GM19438 (cell line): ENCODE data around the gene CDYL2.
"Not testable (repeated sequence)": the region's sequence is repeated elsewhere in the genome, so short reads cannot be mapped to it uniquely, and the experiment has no call there.

Experiments
- ATAC-seq: cut with Tn5 transposase; IDR thresholded peaks from one replicate; pipeline ENCODE4 v1.9.1; 2021; ENCODE audit warnings: low read depth; ENCODE audit not compliant: unreplicated experiment

Gene CDYL2

DNA sequence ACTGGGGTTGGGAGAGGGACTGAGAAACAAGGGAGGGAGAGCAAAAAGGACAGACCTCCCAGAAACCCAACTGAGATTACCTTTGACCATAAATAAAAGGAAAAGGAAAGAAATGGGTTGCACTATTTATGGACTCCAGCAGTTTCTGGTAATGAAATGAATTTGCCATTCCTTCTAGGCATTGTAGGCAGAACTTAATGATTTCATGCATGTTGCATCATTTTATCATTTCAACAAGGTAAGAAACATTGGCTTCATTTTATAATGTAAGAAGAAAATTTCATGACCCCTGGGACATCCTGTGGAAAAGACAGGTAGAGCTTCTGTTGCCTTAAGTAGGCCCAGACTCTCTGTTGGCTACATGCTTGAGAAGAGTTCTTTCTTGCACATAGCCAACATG is 8.2 kb upstream of the CDYL2 start:
- no peak for ATAC-seq

DNA sequence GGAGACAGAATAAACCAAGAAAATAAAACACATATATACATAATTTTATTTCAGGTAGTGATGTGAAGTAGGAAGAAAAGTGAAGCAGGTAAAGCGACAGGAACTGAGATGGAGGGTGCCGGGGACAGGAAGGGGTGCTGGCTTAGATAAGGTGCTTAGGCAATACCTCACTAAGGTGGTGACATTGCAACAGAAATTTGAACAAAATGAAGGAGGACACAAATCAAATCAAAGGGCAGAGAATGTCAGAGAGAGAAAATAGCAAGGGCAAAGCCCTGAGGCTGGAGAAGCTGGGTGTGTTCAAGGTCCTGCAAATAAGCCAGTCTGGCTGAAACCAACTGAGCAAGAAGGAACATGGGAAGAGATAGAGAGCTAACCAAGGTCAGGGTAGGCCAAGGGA is 5.0 kb upstream of the CDYL2 start:
- no peak for ATAC-seq

DNA sequence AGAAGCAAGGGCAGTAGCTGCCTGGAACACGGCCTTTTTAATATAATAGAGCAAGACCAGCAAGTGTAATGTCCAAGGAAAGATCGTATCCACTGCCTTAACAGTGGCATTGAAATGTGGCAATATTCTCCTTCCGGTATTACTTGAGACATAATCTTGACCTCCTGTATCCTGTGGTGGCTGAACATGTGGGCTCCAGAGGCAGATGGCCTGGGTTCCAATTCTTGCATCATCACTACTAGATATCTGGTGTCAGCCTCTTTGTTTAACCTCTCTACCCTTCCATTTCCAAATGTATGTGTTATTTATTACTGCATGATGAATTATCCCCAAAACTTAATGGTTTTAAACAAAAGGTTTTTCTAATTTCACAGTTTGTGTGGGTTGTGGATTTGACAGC is 3.5 kb upstream of the CDYL2 start:
- ATAC-seq: no peak

DNA sequence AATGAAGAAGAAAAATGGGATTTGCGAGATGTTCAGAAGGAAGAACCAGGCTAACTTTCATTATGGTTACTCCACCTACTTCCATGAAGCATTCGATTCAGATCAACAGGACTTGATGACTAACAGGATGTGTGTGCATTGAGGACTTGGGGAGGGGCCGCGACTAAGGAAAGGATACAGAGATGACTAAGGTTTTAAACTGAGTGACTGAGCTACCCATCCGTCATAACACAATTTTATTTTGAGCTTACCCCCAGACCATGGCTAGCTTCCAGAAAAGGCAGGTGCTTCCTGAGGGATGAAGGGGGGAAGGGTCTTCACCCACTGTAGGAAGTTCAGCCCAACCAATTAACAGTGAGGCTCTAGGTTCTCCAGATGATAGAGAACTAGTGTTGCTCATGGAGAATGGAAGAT is 2.5 kb upstream of the CDYL2 start:
- ATAC-seq: no peak

DNA sequence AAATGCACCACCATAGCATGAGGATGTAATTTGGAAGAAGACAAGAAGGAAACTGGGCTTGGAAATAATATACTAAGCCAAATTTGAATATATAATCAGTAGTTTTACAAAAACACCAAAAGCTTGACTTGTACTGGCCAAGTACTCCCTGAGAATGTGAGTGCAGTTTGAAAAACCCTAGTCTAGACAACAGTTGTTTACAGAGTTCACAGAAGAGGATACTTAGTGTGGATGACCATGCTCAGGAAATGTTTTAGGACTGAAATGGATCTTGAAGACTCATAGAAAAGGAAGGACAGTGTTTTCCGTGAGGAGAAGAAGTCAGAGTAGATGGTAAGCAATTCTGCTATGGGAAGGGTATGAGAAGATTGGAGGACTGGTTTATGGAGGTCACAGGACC is 1.9 kb upstream of the CDYL2 start:
- ATAC-seq: no peak

DNA sequence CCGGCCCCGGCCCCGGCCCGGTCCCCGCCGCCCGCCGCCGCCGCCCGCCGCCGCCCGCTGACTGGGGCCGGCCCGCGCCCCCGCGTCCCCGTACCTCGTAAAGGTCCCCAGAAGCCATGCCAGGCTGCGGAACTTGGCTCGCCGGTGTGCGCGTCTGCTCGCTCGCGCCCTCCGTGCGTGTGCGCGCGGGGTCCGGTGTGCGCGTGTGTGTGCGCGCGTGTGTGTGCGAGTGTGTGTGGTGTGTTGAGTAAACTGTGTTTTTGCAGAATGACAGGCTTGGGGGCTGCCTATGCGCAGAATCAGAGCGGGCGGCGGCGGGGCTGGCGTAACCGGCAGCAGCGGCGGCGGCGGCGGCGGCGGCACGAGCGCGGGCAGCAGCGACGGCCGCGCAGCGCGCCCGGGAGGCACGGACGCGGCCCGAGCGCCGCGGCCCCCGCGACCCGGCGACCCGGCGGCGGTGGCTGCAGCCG is 307 bp downstream of the CDYL2 start:
- peak; percentile 36 for ATAC-seq

DNA sequence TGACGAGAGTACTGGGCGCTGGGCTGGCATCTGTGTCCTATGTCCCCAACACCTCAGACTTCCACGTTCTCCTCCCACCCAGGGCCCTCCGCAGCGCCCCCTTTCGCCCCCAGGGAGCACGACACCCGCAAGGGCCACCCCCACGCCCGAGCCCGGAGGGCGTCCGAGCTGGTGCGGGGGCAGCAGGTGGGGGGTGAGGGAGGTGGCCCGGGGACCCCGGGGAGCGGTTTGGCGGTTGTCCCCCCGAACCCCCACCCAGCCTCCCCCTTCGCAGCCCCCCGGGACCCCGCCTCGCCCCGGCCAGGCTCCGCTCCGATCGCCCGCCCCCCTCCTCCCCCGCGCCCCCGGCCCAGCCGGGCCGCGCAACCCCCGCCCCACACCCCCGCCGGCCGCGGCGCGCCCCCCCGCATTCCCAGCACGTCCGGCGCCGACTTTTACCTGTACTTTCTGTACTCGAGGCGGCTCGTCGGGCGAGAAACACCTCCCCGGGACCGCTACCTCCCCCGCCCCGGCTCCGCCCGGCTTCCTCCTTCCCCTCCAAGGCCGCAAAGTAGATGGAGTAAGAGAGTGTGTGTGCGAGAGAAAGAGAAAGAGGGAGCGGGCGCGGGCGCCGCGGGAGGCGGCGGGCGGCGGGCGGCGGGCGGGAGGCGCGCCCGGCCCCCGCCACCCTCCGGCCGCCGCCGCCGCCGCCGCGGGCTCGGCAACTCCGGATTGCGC is 901 bp downstream of the CDYL2 start:
- peak; percentile 14 for ATAC-seq

DNA sequence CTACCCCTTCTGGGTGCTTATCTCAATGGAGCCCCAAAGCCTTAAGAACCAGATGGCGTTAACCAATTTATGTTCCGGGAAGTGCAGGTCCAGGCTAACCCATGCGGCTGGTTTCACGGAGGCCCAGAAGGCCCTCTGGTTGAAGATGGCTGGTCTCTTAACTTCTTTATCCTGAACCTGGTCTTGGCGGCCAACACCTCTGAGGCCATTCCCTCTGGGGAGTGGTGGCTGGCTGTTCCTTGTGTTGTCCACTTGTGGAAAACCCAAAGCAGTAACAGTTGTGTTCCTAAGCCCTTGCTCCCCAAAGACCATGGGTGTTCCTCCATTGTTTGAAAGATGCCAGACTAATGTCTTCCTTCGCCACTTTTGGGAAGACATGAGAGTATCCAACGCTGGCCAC is 1.5 kb downstream of the CDYL2 start:
- ATAC-seq: no peak

DNA sequence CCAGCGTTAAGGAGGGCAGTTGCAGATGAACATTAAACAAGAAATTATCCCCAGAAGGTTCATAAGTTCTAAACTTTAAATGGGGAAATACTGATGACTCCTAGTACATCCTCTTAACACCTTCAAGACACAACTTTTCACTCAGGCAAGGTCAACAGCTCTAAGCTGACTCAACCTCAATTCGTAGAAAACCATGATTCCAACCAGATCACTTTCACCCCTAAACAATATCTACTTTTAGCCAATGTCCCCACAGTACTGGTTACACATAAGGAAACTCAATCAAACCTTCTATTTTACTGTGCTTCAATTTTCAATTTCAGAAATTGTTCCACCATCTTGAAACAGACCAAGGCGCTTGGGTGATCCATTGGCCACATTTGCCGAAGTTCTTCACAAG is 2.3 kb downstream of the CDYL2 start:
- no peak for ATAC-seq

DNA sequence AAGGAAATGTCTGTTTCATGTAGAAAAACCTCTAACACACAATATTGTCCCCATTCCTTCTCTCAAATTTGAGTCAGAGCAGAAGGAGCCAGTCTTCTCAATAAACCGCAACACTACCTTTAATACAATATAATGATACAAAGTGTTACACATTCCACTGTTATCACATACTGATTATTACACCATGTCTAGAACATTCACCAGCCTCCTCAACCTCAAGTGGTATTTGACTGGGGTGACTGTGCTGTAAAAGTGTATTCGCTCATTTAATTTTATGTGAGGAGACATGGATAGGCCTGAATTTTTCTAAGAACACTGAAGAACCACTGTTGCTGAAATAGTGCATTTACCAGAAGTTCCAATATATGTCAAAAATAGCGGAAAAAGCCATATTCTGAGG is 10.3 kb downstream of the CDYL2 start:
- ATAC-seq: no peak

DNA sequence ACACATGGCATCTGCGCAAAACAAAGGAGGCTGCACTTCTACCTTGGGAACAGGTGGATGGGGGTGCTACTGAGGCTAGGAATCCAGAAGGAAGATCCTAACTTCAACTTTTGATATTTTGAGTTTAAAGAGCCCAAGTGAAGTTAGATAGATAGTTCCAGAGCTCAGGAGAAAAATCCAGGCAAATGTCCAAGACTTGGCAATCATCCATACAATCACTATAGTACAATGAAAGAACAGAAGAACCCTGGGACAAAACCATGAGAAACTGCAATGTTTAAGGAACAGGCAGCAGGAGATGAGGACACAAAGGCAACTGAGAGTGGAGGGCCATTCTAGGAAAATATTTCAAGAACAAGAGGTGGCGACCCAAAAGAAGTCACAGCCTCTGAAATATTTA is 12.4 kb downstream of the CDYL2 start:
- no peak for ATAC-seq

DNA sequence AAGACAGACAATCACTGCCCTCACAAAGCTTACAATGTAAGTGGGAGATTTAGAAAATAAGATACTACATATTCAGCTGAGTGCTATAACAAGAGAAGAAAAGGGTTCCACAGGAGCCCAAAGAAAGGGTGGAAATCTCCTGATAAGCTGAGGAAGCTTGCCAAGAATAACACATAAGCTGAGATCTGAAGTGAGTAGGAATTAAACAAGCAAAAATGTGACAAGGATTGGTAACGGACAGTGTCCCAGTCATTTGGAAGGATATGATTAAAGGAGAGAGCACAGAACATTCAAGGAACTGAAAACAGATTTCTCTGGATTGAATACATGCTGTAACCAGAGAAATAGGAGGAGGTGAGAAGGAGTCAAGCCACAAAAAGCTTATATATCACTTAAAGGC is 13.0 kb downstream of the CDYL2 start:
- no peak for ATAC-seq

DNA sequence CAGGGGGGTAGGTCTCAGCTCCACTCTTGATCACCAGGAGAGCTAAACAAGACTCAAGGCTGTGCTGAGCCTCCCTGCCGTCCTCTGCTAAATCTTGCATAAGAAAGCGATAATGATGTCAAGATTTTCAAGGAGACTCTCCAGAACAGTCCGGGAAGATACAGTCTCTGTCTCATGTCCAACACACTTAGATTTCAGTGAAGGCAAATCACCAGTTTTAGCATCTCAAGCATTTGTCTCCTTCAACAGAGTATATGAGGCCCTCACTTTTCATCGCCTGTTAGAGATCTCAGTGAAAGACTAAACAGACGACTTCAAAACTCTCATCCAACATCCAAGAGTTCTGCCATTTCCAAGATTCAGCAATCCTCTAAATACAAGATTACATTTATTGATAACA is 13.6 kb downstream of the CDYL2 start:
- ATAC-seq: no peak

DNA sequence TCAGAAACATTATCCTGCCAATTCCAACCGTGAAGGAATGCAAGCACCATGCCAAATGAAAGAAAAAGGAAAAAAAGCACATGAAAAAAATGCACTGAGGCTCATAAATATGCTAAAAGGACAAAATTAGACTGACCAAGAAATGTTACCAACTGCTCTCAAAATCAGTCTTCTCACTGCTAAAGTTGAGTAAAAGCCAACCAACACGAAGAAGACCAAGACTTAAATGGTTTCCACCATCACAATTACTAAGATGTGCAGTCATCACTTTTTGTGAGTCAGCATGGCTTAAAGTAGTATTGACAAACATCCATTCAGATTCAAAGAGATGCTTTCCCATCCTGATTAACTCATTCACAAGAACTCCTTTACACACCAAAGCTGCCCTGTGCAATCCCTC is 16.4 kb downstream of the CDYL2 start:
- ATAC-seq: no peak

DNA sequence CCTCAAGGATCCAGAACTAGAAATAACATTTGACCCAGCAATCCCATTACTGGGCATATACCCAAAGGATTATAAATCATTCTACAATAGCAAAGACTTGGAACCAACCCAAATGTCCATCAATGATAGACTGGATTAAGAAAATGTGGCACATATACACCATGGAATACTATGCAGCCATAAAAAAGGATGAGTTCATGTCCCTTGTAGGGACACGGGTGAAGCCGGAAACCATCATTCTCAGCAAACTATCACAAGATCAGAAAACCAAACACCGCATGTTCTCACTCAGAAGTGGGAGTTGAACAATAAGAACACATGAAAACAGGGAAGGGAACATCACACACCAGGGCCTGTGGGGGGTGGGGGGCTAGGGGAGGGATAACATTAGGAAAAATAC is 17.8 kb downstream of the CDYL2 start:
- ATAC-seq: not testable (repeated sequence)

DNA sequence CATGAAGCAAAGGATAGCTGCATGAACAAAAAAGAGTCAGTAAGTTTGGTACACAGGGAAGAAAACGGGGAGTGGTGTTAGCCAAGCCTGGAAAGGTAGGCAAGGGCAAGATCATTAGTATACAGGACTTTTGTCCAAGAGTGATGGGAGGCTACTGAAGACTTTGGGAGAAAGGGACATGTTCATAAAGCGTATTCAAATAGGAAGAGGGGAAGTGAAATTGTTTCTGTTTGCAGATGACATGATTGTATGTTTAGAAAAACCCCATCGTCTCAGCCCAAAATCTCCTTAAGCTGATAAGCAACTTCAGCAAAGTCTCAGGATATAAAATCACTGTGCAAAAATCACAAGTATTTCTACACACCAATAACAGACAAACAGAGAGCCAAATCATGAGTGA is 19.4 kb downstream of the CDYL2 start:
- no peak for ATAC-seq

DNA sequence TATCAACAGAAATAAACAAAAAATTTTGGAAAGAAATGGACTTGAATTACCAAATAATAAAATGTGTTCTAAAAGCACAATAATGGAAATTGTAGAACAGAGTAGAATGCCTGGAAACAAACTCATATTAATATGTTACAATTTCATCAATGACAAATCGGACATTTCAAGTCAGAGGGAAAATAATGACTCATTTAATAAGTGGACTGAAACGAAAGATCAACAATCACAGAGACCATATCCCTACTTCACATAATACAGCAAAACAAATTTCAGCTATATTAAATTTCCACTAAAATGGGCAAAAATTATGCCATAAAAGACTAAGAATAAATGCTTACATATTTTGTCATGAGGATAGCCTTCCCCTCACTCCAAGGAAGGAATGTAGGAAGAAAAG is 25.7 kb downstream of the CDYL2 start:
- no peak for ATAC-seq

DNA sequence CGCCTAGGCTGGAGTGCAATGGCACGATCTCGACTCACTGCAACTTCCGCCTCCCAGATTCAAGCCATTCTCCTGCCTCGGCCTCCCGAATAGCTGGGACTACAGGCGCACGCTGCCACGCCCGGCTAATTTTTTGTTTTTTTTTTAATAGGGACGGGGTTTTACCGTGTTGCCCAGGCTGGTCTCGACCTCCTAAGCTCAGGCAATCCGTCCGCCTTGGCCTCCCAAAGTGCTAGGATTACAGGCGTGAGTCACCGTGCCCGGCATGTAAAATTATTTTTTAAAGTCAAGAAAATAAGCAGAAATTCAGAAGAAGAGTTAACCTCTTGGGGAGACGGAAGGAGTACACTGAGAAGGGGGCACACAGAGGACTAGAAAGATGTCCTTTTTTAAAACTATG is 27.5 kb downstream of the CDYL2 start:
- no peak for ATAC-seq

DNA sequence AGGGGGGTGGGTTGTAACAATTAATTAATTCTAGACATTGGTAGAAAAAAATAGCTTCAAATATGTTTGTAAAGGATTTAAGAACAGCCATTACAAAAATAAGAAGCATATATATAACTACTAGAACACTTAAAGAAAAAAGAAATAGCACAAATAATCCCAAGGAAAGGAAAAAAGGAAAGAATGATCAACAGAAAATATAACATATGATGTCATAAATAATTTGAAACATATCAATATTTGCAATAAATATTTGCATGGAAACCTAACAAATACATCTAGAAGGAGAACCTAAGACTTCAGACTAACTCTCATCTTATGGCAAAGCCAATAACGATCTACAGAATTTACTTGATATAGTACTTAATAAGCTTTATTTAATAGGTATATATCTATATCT is 28.9 kb downstream of the CDYL2 start:
- no peak for ATAC-seq

DNA sequence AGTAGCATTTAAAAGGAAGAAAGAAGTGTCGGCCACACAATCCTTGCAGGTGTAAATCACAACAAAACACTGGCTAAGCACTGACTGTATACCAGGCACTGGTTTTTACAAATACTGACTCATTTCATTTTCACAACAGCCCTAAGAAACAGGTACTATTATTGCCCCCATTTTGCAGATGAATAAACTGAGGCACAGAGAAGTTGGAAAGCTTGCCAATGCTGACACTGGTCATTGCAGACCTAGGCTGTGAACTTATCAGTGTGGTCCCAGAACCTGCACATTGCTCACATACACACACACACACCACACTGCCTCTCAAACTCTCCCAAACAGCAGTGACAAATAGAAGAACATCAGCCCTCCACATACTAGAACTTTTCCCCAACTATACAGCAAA is 37.6 kb downstream of the CDYL2 start:
- ATAC-seq: no peak

DNA sequence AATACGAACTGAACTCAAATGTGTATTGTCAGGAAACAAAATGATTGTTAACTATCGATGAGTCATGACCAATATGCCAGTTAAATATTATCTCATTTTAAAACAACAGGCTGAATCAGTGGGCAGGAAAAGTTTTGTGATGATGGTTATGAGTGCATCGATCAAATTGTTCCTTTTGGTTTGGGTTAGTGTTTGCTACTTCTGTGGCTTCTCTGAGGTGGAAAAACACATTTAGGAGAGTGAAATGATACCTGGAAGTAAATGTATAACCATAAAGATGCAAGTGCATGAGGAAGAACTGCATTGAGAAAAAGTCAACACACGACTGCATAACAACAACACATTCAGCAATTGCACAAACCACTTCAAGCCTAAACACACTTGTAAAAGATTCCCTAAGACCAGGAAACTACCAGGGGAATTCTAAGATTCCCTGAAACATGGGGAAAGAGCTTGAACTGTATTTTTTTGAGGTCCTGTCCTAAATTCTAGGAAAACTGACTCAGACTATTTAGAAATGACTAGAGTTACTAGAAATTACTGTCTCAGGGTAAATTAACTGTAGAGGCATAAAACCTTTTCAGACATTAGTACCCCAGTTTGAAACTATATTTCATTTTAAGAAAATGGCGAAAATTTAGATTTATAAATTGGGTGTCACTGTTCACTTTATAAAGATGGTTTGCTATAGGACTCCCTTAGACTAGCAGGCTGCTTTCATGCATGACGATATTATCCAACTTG is 44.8 kb downstream of the CDYL2 start:
- ATAC-seq: no peak

DNA sequence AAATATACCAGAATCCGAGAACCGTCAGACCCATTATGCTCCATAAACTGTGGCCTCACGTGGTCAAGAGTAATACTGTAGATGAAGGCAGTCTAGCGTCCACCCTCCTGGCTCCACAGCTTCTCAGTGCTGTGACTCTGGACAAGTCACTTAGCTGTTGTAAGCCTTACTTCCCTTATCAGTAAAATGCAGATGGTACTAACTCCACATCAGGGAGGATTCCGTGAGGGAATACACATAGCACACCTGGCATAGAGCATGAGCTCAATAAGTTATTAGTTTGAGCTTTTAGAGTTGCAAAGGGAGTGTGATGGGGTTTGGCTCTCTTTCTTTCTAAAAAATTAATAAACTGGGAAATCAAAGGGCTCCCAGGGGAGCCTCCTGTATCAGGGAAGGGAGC is 49.9 kb downstream of the CDYL2 start:
- no peak for ATAC-seq
